CD14-positive monocyte (primary cell): Measurements from ENCODE around the gene KRTAP10-4. TPM values are rescaled to one million over a fixed set of nuclear protein-coding genes. Genes with fewer than 3 reads are reported as not detected.
"Not testable (repeated sequence)": the region's sequence is repeated elsewhere in the genome, so short reads cannot be mapped to it uniquely, and the experiment has no call there.

ENCODE experiments used
- DNase-seq, 3 donors: peaks; one replicate each; pipeline ENCODE4 v3.0.0-alpha.2; 2011 to 2022
- H2AFZ ChIP-seq: 2 replicates; pipeline ENCODE4 v1.6.0; 2012; ENCODE audit warnings: mild to moderate bottlenecking, low read depth, low read length, inconsistent platforms; ENCODE audit not compliant: insufficient read depth, poor library complexity, severe bottlenecking
- H3K27ac ChIP-seq, 2 donors: 1 replicate in 1 of 2; 2 replicates in 1 of 2; pipeline ENCODE4 v1.5.1; 2012 to 2013; ENCODE audit warnings: low read length in 2 of 2, control low read depth in 1 of 2, inconsistent platforms in 1 of 2, low read depth in 1 of 2, mild to moderate bottlenecking in 1 of 2
- H3K27me3 ChIP-seq, 2 donors: one replicate each; pipeline versions ENCODE4 v1.6.0 to v1.6.1; 2011 to 2013; ENCODE audit warnings: low read length in 2 of 2; ENCODE audit not compliant: control insufficient read depth in 2 of 2, insufficient read depth in 2 of 2
- H3K36me3 ChIP-seq, 2 donors: replicated peaks in 1 of 2; 1 replicate in 1 of 2; 2 replicates in 1 of 2; pipeline versions ENCODE4 v1.5.1 to v1.6.1; 2012 to 2013; ENCODE audit warnings: low read length in 2 of 2, control low read depth in 1 of 2, inconsistent platforms in 1 of 2, mild to moderate bottlenecking in 1 of 2; ENCODE audit not compliant: insufficient read depth in 2 of 2, control insufficient read depth in 1 of 2
- H3K4me1 ChIP-seq, 2 donors: 1 replicate in 1 of 2; 2 replicates in 1 of 2; pipeline versions ENCODE4 v1.5.1 to v1.6.1; 2012 to 2013; ENCODE audit warnings: low read length in 2 of 2, control low read depth in 1 of 2, inconsistent platforms in 1 of 2, mild to moderate bottlenecking in 1 of 2, moderate library complexity in 1 of 2; ENCODE audit not compliant: insufficient read depth in 2 of 2, control insufficient read depth in 1 of 2
- H3K4me2 ChIP-seq: replicated peaks from 2 replicates; pipeline ENCODE3; 2012; ENCODE audit warnings: low read length, moderate library complexity, mild to moderate bottlenecking; ENCODE audit not compliant: poor library complexity, severe bottlenecking; ENCODE audit errors: extremely low read depth
- H3K4me3 ChIP-seq, 3 experiments: fragments of 200-600 bp in 1 of 3; sonication (generic) in 1 of 3; replicated peaks in 1 of 3; 1 replicate in 2 of 3; 2 replicates in 1 of 3; pipeline ENCODE4 v1.5.1; 2011 to 2013; ENCODE audit warnings: low read length in 3 of 3, mild to moderate bottlenecking in 3 of 3, control low read depth in 2 of 3, low read depth in 2 of 3, inconsistent platforms in 1 of 3, moderate library complexity in 1 of 3
- H3K79me2 ChIP-seq: 2 replicates; pipeline ENCODE4 v1.6.0; 2012; ENCODE audit warnings: mild to moderate bottlenecking, control low read depth, inconsistent platforms, low read length, moderate library complexity; ENCODE audit not compliant: insufficient read depth
- H3K9ac ChIP-seq: 2 replicates; pipeline ENCODE4 v1.6.0; 2017; ENCODE audit warnings: low read length, mild to moderate bottlenecking; ENCODE audit not compliant: insufficient read depth, poor library complexity, severe bottlenecking
- H3K9me3 ChIP-seq, 2 donors: replicated peaks in 1 of 2; 1 replicate in 1 of 2; 2 replicates in 1 of 2; pipeline versions ENCODE4 v1.5.1 to v1.6.1; 2012 to 2013; ENCODE audit warnings: low read length in 2 of 2, control low read depth in 1 of 2; ENCODE audit not compliant: control insufficient read depth in 1 of 2, insufficient read depth in 1 of 2
- H4K20me1 ChIP-seq: 2 replicates; pipeline ENCODE4 v1.6.0; 2012; ENCODE audit warnings: mild to moderate bottlenecking, low read length, control low read depth, moderate library complexity; ENCODE audit not compliant: insufficient read depth
- H3K27ac Mint-ChIP-seq, 7 donors: one replicate each; pipeline ENCODE4 v1.8.0; 2020; ENCODE audit warnings: mild to moderate bottlenecking in 7 of 7, mixed read lengths in 7 of 7, moderate library complexity in 6 of 7, inconsistent platforms in 2 of 7
- H3K27me3 Mint-ChIP-seq, 3 donors: one replicate each; pipeline ENCODE4 v1.8.0; 2021 to 2022; ENCODE audit warnings: low read depth in 3 of 3, mild to moderate bottlenecking in 3 of 3, mixed read lengths in 3 of 3, moderate library complexity in 3 of 3, inconsistent platforms in 1 of 3
- H3K36me3 Mint-ChIP-seq, 2 donors: one replicate each; pipeline ENCODE4 v1.8.0; 2020; ENCODE audit warnings: mixed read lengths in 2 of 2, inconsistent platforms in 1 of 2, mild to moderate bottlenecking in 1 of 2
- H3K4me1 Mint-ChIP-seq: one replicate; pipeline ENCODE4 v1.8.0; 2020; ENCODE audit warnings: mild to moderate bottlenecking, mixed read lengths
- H3K4me3 Mint-ChIP-seq, 2 donors: one replicate each; pipeline ENCODE4 v1.8.0; 2020; ENCODE audit warnings: mild to moderate bottlenecking in 2 of 2, mixed read lengths in 2 of 2, moderate library complexity in 1 of 2
- H3K9me3 Mint-ChIP-seq, 7 donors: one replicate each; pipeline ENCODE4 v1.8.0; 2020 to 2022; ENCODE audit warnings: mixed read lengths in 7 of 7, mild to moderate bottlenecking in 6 of 7, moderate library complexity in 6 of 7, inconsistent platforms in 2 of 7
- CTCF ChIP-seq: fragments of 200-600 bp; IDR thresholded peaks from one replicate; pipeline ENCODE4 v1.8.0; 2022; ENCODE audit warnings: antibody characterized with exemption, mild to moderate bottlenecking
- WGBS: methylation state at CpG from one replicate; pipeline ENCODE4 v1.1.5; 2013; ENCODE audit warnings: missing lambda C conversion rate; ENCODE audit not compliant: insufficient coverage; 5-methylcytosine and 5-hydroxymethylcytosine counted together
- intact Hi-C, 2 donors: fragments of 100-400 bp; cut with micrococcal nuclease; formaldehyde crosslinking; loops; one replicate each; pipeline versions ENCODE4 v1.15.0 to v1.15.1; 2023
- polyA plus RNA-seq, 3 donors: library from polyadenylated mRNA; depleted of rRNA in 1 of 3; unstranded in 2 of 3; stranded (reverse) in 1 of 3; fragments of 300-500 nt in 2 of 3; fragments of >200 nt in 1 of 3; fragmentation: Illumina TruSeq in 2 of 3; gene quantifications; 1 replicate in 2 of 3; 2 replicates in 1 of 3; pipeline ENCODE4 v1.2.3, GENCODE V29; 2012 to 2021

KRTAP10-4 gene
- polyA plus RNA-seq, 3 donors = not detected

GRCh38 chr21:44549525-44550211, 23.9 kb upstream of the KRTAP10-4 start:
- no peak overlapping the region for H3K4me2 ChIP-seq
- no peak overlapping the region for H3K27ac ChIP-seq
- no peaks in the 10 kb centered on the region for H3K36me3 ChIP-seq
- Mint-ChIP-seq H3K9me3 (peaks cover 14 to 25% (median 21%) of the 10 kb centered on the region in 7 donors), H3K36me3 (no peaks in the 10 kb centered on the region), H3K27ac (no peak overlapping the region), H3K27me3 (peaks cover 25 to 53% (median 31%) of the 10 kb centered on the region in 3 donors), H3K4me3 (no peak overlapping the region), H3K4me1 (no peaks in the 10 kb centered on the region)
- H3K27me3 ChIP-seq = peaks cover 2 to 16% of the 10 kb centered on the region in 2 donors
- no peak overlapping the region for H2AFZ ChIP-seq
- H3K9me3 ChIP-seq = peaks cover 11 to 13% of the 10 kb centered on the region in 2 donors
- H3K9ac ChIP-seq = no peak overlapping the region
- no peak overlapping the region for H3K4me3 ChIP-seq
- no peaks in the 10 kb centered on the region for H4K20me1 ChIP-seq
- TF ChIP-seq CTCF = no peak
- no peak for DNase-seq
- WGBS = 86% methylated on average over 25 of the region's 25 CpGs
- H3K79me2 ChIP-seq = no peaks in the 10 kb centered on the region
- no peaks in the 10 kb centered on the region for H3K4me1 ChIP-seq
- intact Hi-C loops = no loop called here

DNA sequence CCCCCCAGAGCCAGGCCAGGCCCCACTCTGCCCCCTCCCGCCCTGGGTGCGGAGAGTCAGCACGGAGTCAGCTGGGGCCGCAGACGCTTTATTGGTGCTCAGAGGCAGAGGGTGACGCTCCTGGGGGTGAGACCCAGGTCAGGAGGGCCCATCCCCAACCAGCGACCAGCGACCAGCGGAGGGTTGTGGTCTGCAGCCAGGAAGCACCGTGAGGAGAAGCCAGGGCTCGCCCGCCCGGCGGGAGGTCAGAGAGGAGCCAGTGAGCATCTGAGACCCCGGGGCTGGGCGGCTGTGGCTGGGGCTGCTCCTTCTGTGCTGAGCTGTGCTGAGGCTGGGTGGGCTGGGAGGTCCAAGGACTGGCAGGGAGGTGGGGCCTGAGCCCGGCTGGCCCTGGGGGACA, 23.2 kb upstream of the KRTAP10-4 start:
- intact Hi-C loops, H2AFZ ChIP-seq, DNase-seq, H3K36me3 Mint-ChIP-seq, H3K79me2 ChIP-seq, H3K36me3 ChIP-seq, H3K9ac ChIP-seq, H3K4me1 ChIP-seq, H3K4me1 Mint-ChIP-seq, H4K20me1 ChIP-seq, H3K4me3 Mint-ChIP-seq, H3K27ac ChIP-seq, H3K4me2 ChIP-seq, H3K27ac Mint-ChIP-seq, H3K4me3 ChIP-seq: not testable (repeated sequence)
- 47% methylated on average over 9 of the region's 17 CpGs for WGBS
- H3K27me3 Mint-ChIP-seq = peaks cover 25 to 53% (median 31%) of the 10 kb centered on the region in 3 donors
- peaks cover 2 to 16% of the 10 kb centered on the region in 2 donors for H3K27me3 ChIP-seq
- peaks cover 11 to 13% of the 10 kb centered on the region in 2 donors for H3K9me3 ChIP-seq
- H3K9me3 Mint-ChIP-seq = peaks cover 14 to 25% (median 19%) of the 10 kb centered on the region in 7 donors
